ENCODE results near the gene DNAJC7.
"Not testable (repeated sequence)": the region's sequence is repeated elsewhere in the genome, so short reads cannot be mapped to it uniquely, and the experiment has no call there.

The DNAJC7 gene

DNA sequence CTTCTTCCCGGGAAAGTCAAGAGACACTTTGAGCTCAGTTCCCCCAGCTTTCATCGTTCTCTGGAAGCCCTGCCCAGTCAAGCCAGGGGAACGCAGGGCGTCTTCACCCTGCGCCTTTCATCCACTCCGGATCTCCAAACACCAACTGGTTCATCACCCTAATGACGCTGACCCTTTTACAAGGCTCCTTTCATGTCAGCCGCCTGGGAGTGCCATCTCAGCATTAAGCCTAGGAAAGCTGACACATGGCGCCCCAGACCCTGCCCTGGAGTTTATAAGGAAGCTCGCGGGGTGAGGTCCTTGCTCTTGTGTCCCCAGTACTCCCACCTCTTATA lies 594 bp upstream of the DNAJC7 start:
- no peaks in the 10 kb centered on the region for H3K27me3 ChIP-seq (replicated peaks; ENCODE audit: control insufficient read depth, insufficient read depth, low read length)
- H3K36me3 ChIP-seq (ENCODE audit: control insufficient read depth, insufficient read depth, low read length) = peaks cover 7% of the 10 kb centered on the region
- TF ChIP-seq CTCF (IDR thresholded peaks at IDR 0.05; ENCODE audit: insufficient read depth, low read length, poor library complexity, severe bottlenecking) = no peak
- DNase-seq (ENCODE audit: extremely low read depth, insufficient read length) = no peak
- H3K4me3 ChIP-seq (replicated peaks; ENCODE audit: low read depth, low read length) = peak overlapping the region; percentile 99

GRCh38 chr17:42016411-42016831 lies 818 bp downstream of the DNAJC7 start:
- H3K4me3 ChIP-seq (replicated peaks; ENCODE audit: low read depth, low read length) = peak overlapping the region; percentile 99
- H3K36me3 ChIP-seq (ENCODE audit: control insufficient read depth, insufficient read depth, low read length) = no peaks in the 10 kb centered on the region
- no peak for TF ChIP-seq CTCF (IDR thresholded peaks at IDR 0.05; ENCODE audit: insufficient read depth, low read length, poor library complexity, severe bottlenecking)
- H3K27me3 ChIP-seq (replicated peaks; ENCODE audit: control insufficient read depth, insufficient read depth, low read length) = no peaks in the 10 kb centered on the region
- no peak for DNase-seq (ENCODE audit: extremely low read depth, insufficient read length)

DNA sequence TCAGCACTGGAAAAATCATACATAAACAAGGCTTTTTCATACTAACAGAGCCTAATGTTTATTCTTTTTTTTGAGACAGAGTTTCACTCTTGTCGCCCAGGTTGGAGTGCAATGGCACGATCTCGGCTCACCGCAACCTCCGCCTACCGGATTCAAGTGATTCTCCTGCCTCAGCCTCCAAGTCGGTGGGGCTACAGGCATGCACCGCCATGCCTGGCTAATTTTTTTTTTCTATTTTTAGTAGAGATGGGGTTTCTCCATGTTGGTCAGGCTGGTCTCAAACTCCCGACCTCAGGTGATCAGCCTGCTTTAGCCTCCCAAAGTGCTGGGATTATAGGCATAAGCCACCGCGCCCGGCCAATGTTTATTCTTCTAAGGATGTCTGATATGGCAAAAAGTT lies 3.5 kb downstream of the DNAJC7 start:
- H3K36me3 ChIP-seq (ENCODE audit: control insufficient read depth, insufficient read depth, low read length); H3K4me3 ChIP-seq (replicated peaks; ENCODE audit: low read depth, low read length); H3K27me3 ChIP-seq (replicated peaks; ENCODE audit: control insufficient read depth, insufficient read depth, low read length); DNase-seq (ENCODE audit: extremely low read depth, insufficient read length): not testable (repeated sequence)

DNA sequence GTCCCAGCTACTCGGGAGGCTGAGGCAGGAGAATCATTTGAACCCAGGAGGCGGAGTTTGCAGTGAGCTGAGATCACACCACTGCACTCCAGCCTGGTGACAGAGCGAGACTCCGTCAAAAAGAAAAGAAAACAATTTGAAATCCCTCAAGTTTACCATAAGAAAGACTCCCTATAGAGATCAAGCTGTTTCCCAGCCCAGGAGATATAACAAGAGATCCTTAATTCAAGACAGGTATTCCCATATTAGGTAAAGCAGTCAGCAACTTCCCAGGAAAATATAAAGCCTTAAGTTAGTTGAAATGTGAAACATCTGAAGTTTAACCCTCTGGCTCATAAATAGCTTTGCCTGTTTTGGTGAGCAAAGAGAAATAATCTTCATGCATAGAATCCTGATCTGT lies 4.9 kb downstream of the DNAJC7 start:
- not testable (repeated sequence) for H3K36me3 ChIP-seq (ENCODE audit: control insufficient read depth, insufficient read depth, low read length); H3K4me3 ChIP-seq (replicated peaks; ENCODE audit: low read depth, low read length); H3K27me3 ChIP-seq (replicated peaks; ENCODE audit: control insufficient read depth, insufficient read depth, low read length); DNase-seq (ENCODE audit: extremely low read depth, insufficient read length)

GRCh38 chr17:42010898-42011516 lies 6.2 kb downstream of the DNAJC7 start:
- Histone ChIP-seq H3K4me3 (replicated peaks; ENCODE audit: low read depth, low read length) (no peak overlapping the region), H3K27me3 (replicated peaks; ENCODE audit: control insufficient read depth, insufficient read depth, low read length) (no peaks in the 10 kb centered on the region), H3K36me3 (ENCODE audit: control insufficient read depth, insufficient read depth, low read length) (no peaks in the 10 kb centered on the region; the same call in 1 of the 2 replicates)
- no peak for DNase-seq (ENCODE audit: extremely low read depth, insufficient read length)
- TF ChIP-seq CTCF (IDR thresholded peaks at IDR 0.05; ENCODE audit: insufficient read depth, low read length, poor library complexity, severe bottlenecking) = no peak

- not testable (repeated sequence) for H3K36me3 ChIP-seq (ENCODE audit: control insufficient read depth, insufficient read depth, low read length); H3K27me3 ChIP-seq (replicated peaks; ENCODE audit: control insufficient read depth, insufficient read depth, low read length); DNase-seq (ENCODE audit: extremely low read depth, insufficient read length); H3K4me3 ChIP-seq (replicated peaks; ENCODE audit: low read depth, low read length)
Measured at GRCh38 chr17:42010266-42010680, 7.0 kb downstream of the DNAJC7 start.

GRCh38 chr17:42009170-42009569 lies 8.1 kb downstream of the DNAJC7 start:
- no peaks in the 10 kb centered on the region for H3K27me3 ChIP-seq (replicated peaks; ENCODE audit: control insufficient read depth, insufficient read depth, low read length)
- H3K36me3 ChIP-seq (ENCODE audit: control insufficient read depth, insufficient read depth, low read length) = no peaks in the 10 kb centered on the region; the same call in 1 of the 2 replicates
- H3K4me3 ChIP-seq (replicated peaks; ENCODE audit: low read depth, low read length) = no peak overlapping the region
- peak; percentile 18 for TF ChIP-seq CTCF (IDR thresholded peaks at IDR 0.05; ENCODE audit: insufficient read depth, low read length, poor library complexity, severe bottlenecking)
- DNase-seq (ENCODE audit: extremely low read depth, insufficient read length) = no peak

Data from GM06990 (cell line).